Mucosa of gallbladder (tissue), 1 donor: ENCODE data around the gene LIPC. TPM values are rescaled to one million over a fixed set of nuclear protein-coding genes. Genes with fewer than 3 reads are reported as not detected.

Source experiments
- DNase-seq: peaks from one replicate; pipeline ENCODE4 v3.0.0-alpha.2; 2020; ENCODE audit warnings: low spot score
- total RNA-seq: library from RNA; stranded (reverse); gene quantifications from one replicate; pipeline ENCODE4 v1.2.1, GENCODE V29; 2021
- donor health status: DM: no; HTN: no; CAD: no.

Gene LIPC
- total RNA-seq, 1 donor from 2014 or later, result 0.58 TPM

GRCh38 chr15:58436552-58436951 is 4.8 kb downstream of the LIPC start:
- DNase-seq, result no peak

GRCh38 chr15:58437531-58438105 is 5.8 kb downstream of the LIPC start:
- no peak for DNase-seq

GRCh38 chr15:58438111-58438510 is 6.3 kb downstream of the LIPC start:
- no peak for DNase-seq

DNA sequence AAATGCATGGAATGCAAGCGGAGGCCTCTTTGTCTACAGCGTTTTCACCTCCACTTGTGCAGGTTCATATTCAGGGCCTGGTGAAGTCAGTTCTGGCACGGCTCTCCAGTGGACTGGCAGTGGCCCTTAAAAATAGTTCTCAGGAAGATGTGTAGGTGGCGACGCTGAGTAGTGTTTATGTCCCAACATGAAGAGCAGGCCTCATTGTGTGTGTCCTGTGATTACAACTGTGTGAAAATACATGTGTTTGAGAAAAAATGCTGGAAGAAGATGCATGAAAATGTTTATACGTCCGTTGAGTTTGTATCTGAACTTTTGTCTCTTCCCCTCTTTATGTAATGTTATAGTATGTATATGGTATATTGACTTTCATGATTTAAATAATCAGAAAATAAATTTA is 7.2 kb downstream of the LIPC start:
- peak; percentile 38 for DNase-seq

DNA sequence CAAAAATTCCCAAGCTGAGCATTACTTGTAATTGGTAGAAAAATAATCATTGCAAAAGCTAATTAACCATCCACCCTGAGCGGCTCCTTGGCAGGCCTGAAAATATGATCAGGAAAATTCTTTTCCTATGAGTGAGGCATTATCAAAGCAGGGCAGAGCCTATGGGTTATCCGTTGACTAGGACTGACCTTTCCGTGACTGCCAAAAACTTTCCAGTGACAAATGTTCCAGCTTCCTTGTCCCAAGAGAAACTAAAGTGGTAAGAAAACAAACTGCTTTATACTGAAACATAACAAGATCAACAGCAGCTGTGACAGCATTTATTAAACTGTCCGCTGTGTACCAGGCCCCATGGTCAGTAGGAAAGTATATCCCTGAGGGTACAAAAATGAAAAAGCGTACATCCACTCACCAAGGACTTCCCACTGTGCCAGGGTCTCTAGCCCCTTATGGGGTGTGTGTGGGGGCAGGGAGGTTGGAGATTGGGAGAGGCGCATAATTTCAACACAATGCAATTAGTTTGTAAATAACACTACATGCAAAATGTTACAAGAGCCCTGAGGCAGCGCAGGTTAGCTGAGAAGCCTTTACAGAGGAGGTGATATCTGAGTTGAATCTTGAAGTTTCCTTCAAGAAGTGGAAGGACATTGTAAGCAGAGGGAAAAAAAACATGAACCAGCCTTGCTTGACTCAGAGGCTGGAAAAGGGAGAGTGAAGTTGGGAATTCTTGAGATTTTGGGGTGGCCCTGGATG is 8.5 kb downstream of the LIPC start:
- DNase-seq, result peak; percentile 74

- peak; percentile 75 for DNase-seq
These were observed 9.1 kb downstream of the LIPC start for GRCh38 chr15:58440922-58441321.

DNA sequence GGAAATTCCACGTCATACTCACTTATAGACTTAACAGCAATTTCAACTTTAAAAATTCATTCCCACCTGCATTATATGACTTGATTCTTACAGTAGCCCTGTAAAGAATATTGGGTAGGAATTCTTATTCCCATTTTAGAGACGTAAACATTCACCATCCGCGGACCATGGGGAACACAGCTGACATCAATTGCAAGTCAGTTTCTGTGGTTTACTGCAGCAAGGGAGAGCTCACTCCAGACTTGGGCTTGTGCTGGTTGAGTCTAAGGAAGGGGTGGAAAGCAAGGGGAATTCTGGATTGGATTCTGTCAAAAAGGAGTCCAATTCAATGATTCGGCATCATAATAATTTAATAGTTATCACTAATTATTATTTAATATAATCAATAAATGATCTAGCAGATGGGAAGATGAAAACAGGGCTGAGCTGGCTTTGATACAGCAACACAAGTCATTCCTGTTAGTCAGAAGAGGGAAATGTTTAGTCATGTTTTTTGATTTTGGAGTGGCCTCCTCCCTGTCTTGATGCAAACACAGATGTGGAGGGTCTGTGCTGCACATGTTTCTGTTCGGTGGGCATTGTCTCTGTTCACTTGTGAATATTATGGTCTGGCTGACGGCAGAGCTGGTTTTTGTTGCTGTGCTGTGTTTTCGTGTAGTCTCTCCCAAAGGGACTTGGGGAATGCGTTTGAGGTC is 9.7 kb downstream of the LIPC start:
- no peak for DNase-seq

- no peak for DNase-seq
These were observed 10.3 kb downstream of the LIPC start for GRCh38 chr15:58442122-58442521.

DNA sequence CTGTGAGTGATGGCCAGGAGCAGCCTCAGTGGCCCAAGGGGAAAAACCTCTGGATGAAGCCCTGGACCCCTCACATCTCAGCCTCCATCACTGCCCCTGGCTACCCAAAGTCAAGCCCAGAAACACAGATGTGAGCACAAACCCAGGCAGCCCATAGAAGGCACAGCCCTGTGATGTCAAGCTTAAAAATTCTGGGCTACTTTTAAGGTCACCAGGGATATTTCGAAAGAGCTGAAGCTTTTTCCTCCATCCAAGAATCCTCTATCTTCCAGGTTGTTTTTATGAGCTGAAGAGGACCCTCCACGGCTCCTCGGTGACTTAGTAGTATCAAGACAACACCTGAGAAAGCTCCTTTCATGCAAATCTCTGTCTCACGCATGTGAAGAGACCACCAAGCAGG is 11.5 kb downstream of the LIPC start:
- no peak for DNase-seq

- DNase-seq, result no peak
These were observed 12.3 kb downstream of the LIPC start for GRCh38 chr15:58444056-58444455.

DNA sequence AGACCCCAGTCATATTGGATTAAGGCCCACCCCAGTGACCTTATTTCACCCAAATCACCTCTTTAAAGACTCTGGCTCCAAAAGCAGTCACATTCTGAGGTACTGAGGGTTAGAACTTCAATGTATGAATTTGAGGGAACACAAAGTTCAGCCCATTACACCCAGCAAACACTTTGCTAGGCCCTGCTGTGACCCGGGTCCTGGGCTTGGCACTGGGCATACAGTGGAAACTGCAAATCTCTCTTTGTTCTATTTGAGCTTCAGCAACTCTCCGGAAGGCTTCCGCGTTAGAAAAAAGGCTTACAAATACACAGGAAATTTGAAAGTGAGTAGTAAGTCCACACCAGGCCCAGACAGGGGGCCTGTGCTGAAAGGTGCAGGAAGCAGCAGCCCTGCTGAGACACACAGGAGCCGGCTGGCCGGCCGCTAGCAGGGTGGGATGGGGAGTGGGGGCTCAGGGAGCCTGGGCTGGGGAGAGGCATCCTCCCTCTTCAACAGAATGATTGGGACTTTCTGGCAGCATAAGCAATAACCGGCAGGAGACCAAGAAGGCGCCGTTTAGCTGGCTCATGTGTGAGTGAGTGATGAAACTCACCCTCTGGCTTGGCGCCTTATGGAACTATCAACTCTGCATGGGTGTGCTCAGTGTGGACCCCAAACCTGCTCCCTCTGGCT is 13.0 kb downstream of the LIPC start:
- DNase-seq, result no peak

- no peak for DNase-seq
These were observed 14.1 kb downstream of the LIPC start for GRCh38 chr15:58445865-58446264.

DNA sequence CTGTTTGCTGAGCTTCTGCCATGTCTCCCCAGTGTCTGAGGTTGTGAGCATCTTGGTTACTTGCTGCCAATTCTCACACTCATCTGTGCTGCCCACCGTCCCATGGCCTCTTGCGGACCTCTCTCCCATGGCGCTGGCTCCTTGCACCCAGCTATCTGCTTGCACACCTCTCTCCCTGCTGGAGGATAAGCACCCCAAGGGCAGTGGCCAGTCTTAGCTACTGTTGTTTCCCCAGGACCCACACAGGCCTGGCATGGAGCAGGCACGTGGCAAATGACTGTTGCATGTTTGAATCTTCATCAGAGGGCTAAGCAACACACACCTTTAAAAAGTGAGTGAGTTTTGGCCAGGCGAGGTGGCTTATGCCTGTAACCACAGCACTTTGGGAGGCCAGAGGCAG is 14.7 kb downstream of the LIPC start:
- no peak for DNase-seq

GRCh38 chr15:58447271-58448010 is 15.7 kb downstream of the LIPC start:
- DNase-seq, result no peak

- no peak for DNase-seq
These were observed 16.5 kb downstream of the LIPC start for GRCh38 chr15:58448331-58448730.

- no peak for DNase-seq
These were observed 17.1 kb downstream of the LIPC start for GRCh38 chr15:58448906-58449305.

DNA sequence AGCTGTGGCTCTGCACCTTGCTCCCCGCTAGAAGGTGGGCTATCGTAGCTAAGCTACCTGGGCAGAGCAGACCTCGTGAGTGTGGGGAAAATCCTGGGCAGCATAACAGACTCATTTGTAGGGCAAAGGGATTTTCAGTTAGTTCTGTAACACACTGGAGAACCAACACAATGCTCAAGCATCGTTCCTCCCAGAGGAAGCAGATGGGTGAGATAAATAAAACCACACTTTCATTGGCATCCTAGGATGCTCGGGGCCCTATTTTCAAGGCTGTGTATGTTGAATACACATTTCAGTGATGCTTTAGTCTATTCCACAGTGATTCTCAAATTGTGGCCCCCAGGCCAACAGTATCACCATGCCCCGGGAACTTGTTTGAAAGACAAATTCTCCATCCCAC is 20.0 kb downstream of the LIPC start:
- no peak for DNase-seq

DNA sequence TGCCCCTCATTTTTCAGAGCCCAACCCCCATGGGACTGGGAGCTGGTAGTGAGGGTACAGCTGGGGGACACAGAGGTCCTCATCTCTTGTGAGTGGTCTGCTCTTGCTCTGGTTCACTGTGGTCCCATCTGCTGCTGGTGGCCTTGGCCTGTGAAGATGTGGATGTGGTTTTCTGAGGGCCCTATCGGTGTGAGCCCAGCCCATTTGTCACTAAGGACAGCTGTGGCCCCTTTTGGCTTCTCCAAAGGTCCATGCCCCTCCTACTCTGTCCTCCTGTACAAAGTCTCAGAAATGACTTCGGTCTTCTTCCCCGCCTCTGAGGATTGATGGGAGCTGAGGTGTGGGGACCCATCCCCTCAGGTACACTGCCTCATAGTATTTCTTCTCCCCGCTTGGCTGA is 21.0 kb downstream of the LIPC start:
- DNase-seq, result no peak

DNA sequence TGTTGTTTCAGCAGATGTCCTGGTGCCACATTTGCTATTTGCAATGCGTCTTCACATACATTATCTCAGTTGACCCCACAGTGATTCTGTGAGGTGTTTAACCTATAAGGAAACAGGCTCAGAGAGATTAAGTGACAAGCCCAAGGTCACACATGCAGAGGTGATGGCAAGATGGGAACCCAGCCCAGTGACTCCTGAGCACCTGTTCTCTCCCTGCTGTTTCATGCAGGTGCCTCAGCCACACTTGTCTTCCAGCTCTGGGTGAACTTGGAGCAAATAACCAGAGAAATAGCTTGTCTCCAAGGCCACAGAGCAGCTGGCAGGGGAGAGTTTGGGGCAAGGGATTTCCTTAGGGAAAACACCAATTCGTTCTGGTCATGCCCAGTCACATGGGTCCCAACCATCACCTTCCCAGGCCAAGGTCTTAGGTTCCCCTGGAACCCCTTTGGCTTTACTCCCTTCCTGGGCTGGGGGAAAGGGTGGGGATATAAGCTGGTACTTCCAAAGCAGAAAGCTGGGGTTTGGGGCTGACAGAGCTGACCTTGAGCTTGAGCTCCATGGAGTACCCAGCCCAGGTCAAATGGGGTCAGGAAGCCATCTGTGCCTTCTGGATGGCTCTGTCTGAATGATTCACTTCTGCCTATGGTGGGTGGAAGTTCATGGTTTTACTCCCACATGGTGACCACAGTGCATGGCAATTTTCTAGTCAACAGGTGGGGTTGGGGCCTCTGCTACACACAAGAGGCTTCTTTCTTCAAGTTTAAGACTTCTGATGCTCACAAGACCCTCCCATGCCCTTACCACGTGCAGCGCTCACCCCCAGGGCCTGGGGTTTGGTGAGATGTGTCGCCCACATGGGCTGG is 22.4 kb downstream of the LIPC start:
- DNase-seq, result no peak

DNA sequence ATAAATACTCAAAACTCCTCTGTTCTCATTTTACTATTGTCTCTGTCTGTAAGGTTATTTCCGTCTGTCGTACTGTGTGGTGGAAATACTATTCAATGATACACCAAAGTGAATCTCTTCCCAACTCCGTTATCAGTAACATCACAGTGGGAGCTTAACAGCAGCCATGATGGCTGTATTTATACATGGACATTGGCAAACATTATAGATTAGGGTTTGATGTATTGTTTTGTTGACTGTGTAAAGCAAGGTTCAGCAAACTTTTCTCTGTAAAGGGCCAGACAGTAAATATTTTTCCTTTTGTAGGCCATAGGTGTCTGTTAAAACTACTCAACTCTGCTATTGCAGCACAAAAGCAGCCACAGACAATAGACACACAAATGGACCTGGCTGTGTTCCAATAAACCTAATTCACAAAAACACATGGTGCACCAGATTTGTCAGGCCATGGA is 23.2 kb downstream of the LIPC start:
- no peak for DNase-seq

- DNase-seq, result no peak
These were observed 25.7 kb downstream of the LIPC start for GRCh38 chr15:58457466-58457965.
